NCI-H146 treated with DMSO at 0.1 percent for 48 hours (cell line): Measurements from ENCODE around the gene IL19.
"Not testable (repeated sequence)": the region's sequence is repeated elsewhere in the genome, so short reads cannot be mapped to it uniquely, and the experiment has no call there.

Source experiments
- DNase-seq: peaks from one replicate; lab custom pipeline; 2025; ENCODE audit not compliant: unreplicated experiment; lab: John Stamatoyannopoulos, UW

Gene IL19

GRCh38 chr1:206772243-206772937 lies 1.8 kb downstream of the IL19 start, which contains the start of gene IL10:
IL10 (minus strand) TSS chr1:206772494; CDS start chr1:206772435, 59 bp downstream.
- DNase-seq = no peak

- no peak for DNase-seq
These were observed 3.5 kb downstream of the IL19 start for GRCh38 chr1:206774093-206774492.

GRCh38 chr1:206776229-206776628 lies 5.7 kb downstream of the IL19 start:
- DNase-seq = no peak

GRCh38 chr1:206778031-206778430 lies 7.5 kb downstream of the IL19 start:
- no peak for DNase-seq

GRCh38 chr1:206778911-206779310 lies 8.3 kb downstream of the IL19 start:
- DNase-seq = not testable (repeated sequence)

GRCh38 chr1:206779638-206780037 lies 9.1 kb downstream of the IL19 start:
- no peak for DNase-seq

GRCh38 chr1:206782448-206782847 lies 11.9 kb downstream of the IL19 start:
- no peak for DNase-seq

- DNase-seq = no peak
These were observed 12.9 kb downstream of the IL19 start for GRCh38 chr1:206783506-206783905.

- DNase-seq = no peak
These were observed 13.9 kb downstream of the IL19 start for GRCh38 chr1:206784471-206784903.

- no peak for DNase-seq
These were observed 14.7 kb downstream of the IL19 start for GRCh38 chr1:206785182-206785765.

- no peak for DNase-seq
These were observed 15.8 kb downstream of the IL19 start for GRCh38 chr1:206786212-206786886.

GRCh38 chr1:206787891-206788290 lies 17.3 kb downstream of the IL19 start:
- DNase-seq = no peak

- no peak for DNase-seq
These were observed 18.0 kb downstream of the IL19 start for GRCh38 chr1:206788487-206789050.

GRCh38 chr1:206790502-206791250 lies 20.1 kb downstream of the IL19 start:
- no peak for DNase-seq

- DNase-seq = no peak
These were observed 22.5 kb downstream of the IL19 start for GRCh38 chr1:206792939-206793607.

- no peak for DNase-seq
These were observed 23.0 kb downstream of the IL19 start for GRCh38 chr1:206793620-206794019.

GRCh38 chr1:206794294-206794908 lies 23.8 kb downstream of the IL19 start:
- DNase-seq = no peak

- DNase-seq = no peak
These were observed 25.5 kb downstream of the IL19 start for GRCh38 chr1:206796116-206796515.

- DNase-seq = no peak
These were observed 26.4 kb downstream of the IL19 start for GRCh38 chr1:206796981-206797402.
